Endothelial cell of umbilical vein (primary cell): Measurements from ENCODE around the gene SNAPC2. TPM values are rescaled to one million over a fixed set of nuclear protein-coding genes. Genes with fewer than 3 reads are reported as not detected.

ENCODE experiments used
- BruUV-seq: library from RNA; stranded (reverse); fragments of 400-500 nt; replicated peaks from 2 replicates; lab custom pipeline; 2021; lab: Mats Ljungman, UMichigan
- CTCF ChIA-PET: fragments of 300-600, 350-600 bp; sonication (Branson Sonifier 250); formaldehyde crosslinking; loops from one replicate; lab custom pipeline; 2021; ENCODE audit warnings: antibody characterized with exemption, inconsistent platforms; lab: Charles Lee
- POLR2A ChIA-PET: fragments of 300-600, 350-600 bp; sonication (Branson Sonifier 250); formaldehyde crosslinking; loops from one replicate; lab custom pipeline; 2021; ENCODE audit warnings: antibody characterized with exemption, inconsistent platforms; lab: Charles Lee
- DNase-seq: peaks from one replicate; pipeline ENCODE4 v3.0.0-alpha.2; 2011; ENCODE audit warnings: low read depth, low spot score
- FAIRE-seq: peaks from 2 replicates; lab custom pipeline; 2011; peaks lifted over from hg19 to GRCh38; lab: Jason Lieb, UNC
- H2AFZ ChIP-seq: 2 replicates; pipeline ENCODE4 v1.6.0; 2012; ENCODE audit warnings: low read depth, low read length, control low read depth, inconsistent platforms
- H3K27ac ChIP-seq: 2 replicates; pipeline ENCODE4 v1.5.1; 2011; ENCODE audit warnings: low read depth, mild to moderate bottlenecking, control low read depth, low read length, moderate library complexity; ENCODE audit not compliant: insufficient read depth
- H3K27me3 ChIP-seq, 2 experiments: 2 replicates each; pipeline versions ENCODE4 v1.6.0 to v1.6.1; 2011; ENCODE audit warnings: low read length in 2 of 2, mixed read lengths in 1 of 2; ENCODE audit not compliant: control insufficient read depth in 2 of 2, insufficient read depth in 2 of 2
- H3K36me3 ChIP-seq, 2 experiments: 2 replicates in 1 of 2; 3 replicates in 1 of 2; pipeline ENCODE4 v1.5.1; 2011; ENCODE audit warnings: low read length in 2 of 2, mild to moderate bottlenecking in 1 of 2, moderate library complexity in 1 of 2; ENCODE audit not compliant: control insufficient read depth in 2 of 2, insufficient read depth in 2 of 2; ENCODE audit errors: extremely low read depth in 1 of 2
- H3K4me1 ChIP-seq: 3 replicates; pipeline ENCODE4 v1.5.1; 2011; ENCODE audit warnings: mild to moderate bottlenecking, low read length; ENCODE audit not compliant: control insufficient read depth, insufficient read depth; ENCODE audit errors: extremely low read depth
- H3K4me2 ChIP-seq: 2 replicates; pipeline ENCODE4 v1.6.1; 2011; ENCODE audit warnings: low read length, control low read depth, mixed read lengths; ENCODE audit not compliant: insufficient read depth
- H3K4me3 ChIP-seq, 3 experiments: fragments of 200-600 bp in 1 of 3; sonication (generic), shearing (Covaris generic) in 1 of 3; replicated peaks in 1 of 3; 2 replicates each; pipeline ENCODE4 v1.5.1; 2011 to 2016; ENCODE audit warnings: control low read depth in 3 of 3, low read length in 3 of 3, mild to moderate bottlenecking in 2 of 3, inconsistent platforms in 1 of 3, low read depth in 1 of 3, moderate library complexity in 1 of 3; ENCODE audit not compliant: insufficient read depth in 1 of 3
- H3K79me2 ChIP-seq: 2 replicates; pipeline ENCODE4 v1.6.0; 2012; ENCODE audit warnings: low read length, inconsistent platforms; ENCODE audit not compliant: control insufficient read depth, insufficient read depth
- H3K9ac ChIP-seq: replicated peaks from 2 replicates; pipeline ENCODE3; 2011; ENCODE audit warnings: low read length, control low read depth; ENCODE audit not compliant: insufficient read depth; ENCODE audit errors: extremely low read depth
- H3K9me1 ChIP-seq: replicated peaks from 3 replicates; pipeline ENCODE4 v1.6.0; 2011; ENCODE audit warnings: mild to moderate bottlenecking, low read length; ENCODE audit not compliant: control insufficient read depth, insufficient read depth; ENCODE audit errors: extremely low read depth
- H3K9me3 ChIP-seq: replicated peaks from 2 replicates; pipeline ENCODE4 v1.5.1; 2012; ENCODE audit warnings: low read length, inconsistent platforms; ENCODE audit not compliant: control insufficient read depth, insufficient read depth
- H4K20me1 ChIP-seq: replicated peaks from 2 replicates; pipeline ENCODE3; 2011; ENCODE audit warnings: mild to moderate bottlenecking, low read length; ENCODE audit not compliant: control insufficient read depth, insufficient read depth; ENCODE audit errors: extremely low read depth
- EZH2 ChIP-seq: IDR thresholded peaks from 2 replicates; pipeline ENCODE4 v1.6.1; 2012; ENCODE audit warnings: borderline replicate concordance, low read depth, mild to moderate bottlenecking, moderate library complexity, low read length, inconsistent platforms; ENCODE audit not compliant: severe bottlenecking
- FOS ChIP-seq: IDR thresholded peaks from 2 replicates; pipeline ENCODE4 v1.6.1; 2011; ENCODE audit warnings: mild to moderate bottlenecking, low read length, moderate library complexity, borderline replicate concordance; ENCODE audit not compliant: insufficient read depth
- GATA2 ChIP-seq: IDR thresholded peaks from 2 replicates; pipeline ENCODE4 v1.7.0; 2011; ENCODE audit warnings: low read depth, mild to moderate bottlenecking, moderate library complexity, mixed read lengths, low read length; ENCODE audit not compliant: insufficient read length, insufficient read depth
- JUN ChIP-seq: IDR thresholded peaks from 2 replicates; pipeline ENCODE4 v1.6.1; 2011; ENCODE audit warnings: borderline replicate concordance, low read depth; ENCODE audit not compliant: insufficient read length, insufficient read depth
- MYC ChIP-seq: IDR thresholded peaks from one replicate; pipeline ENCODE4 v1.6.1; 2011; ENCODE audit warnings: mild to moderate bottlenecking, low read depth, low read length
- POLR2A ChIP-seq: IDR thresholded peaks from 2 replicates; pipeline ENCODE4 v1.6.1; 2012; ENCODE audit warnings: low read depth, mild to moderate bottlenecking, control low read depth, low read length
- POLR2AphosphoS5 ChIP-seq: IDR thresholded peaks from 2 replicates; pipeline ENCODE4 v1.6.1; 2012; ENCODE audit warnings: low read depth, mild to moderate bottlenecking, control low read depth, low read length, moderate library complexity; ENCODE audit not compliant: insufficient read depth
- dilution Hi-C: fragments of 300-500 bp; cut with MboI; formaldehyde crosslinking; loops from one replicate; pipeline ENCODE4 v1.15.0; 2019; ENCODE audit warnings: low sequenced_read_pairs; ENCODE audit not compliant: extremely low pct_ligation_motif_present
- intact Hi-C: fragments of 100-400 bp; cut with micrococcal nuclease; formaldehyde crosslinking; loops from one replicate; pipeline ENCODE4 v1.10.0; 2022
- polyA plus RNA-seq, 4 experiments: library from polyadenylated mRNA; depleted of rRNA in 3 of 4; stranded (reverse) in 3 of 4; unstranded in 1 of 4; fragments of >200 nt; gene quantifications; 2 replicates each; pipeline versions ENCODE4 v1.2.1 to v1.2.3, GENCODE V29; 2011 to 2012; ENCODE audit warnings: missing spikeins in 1 of 4
- total RNA-seq: library from RNA; stranded (reverse); gene quantifications from 2 replicates; pipeline ENCODE4 v1.2.3, GENCODE V29; 2021
- TF ChIP-seq, protein P1 (sequence below), 2 donors: IDR thresholded peaks; 1 replicate in 1 of 2; 2 replicates in 1 of 2; pipeline ENCODE4 v1.5.1; 2011; ENCODE audit warnings: low read length in 2 of 2, mild to moderate bottlenecking in 2 of 2, moderate library complexity in 2 of 2, control low read depth in 1 of 2, inconsistent platforms in 1 of 2, low read depth in 1 of 2; ENCODE audit not compliant: insufficient read depth in 1 of 2; ENCODE audit errors: extremely low read depth in 1 of 2

SNAPC2 gene
- total and polyA plus RNA-seq, 2 donors (not counting 3 experiments of a cell fraction or from before 2014, with no cell fraction given), result 23.7 to 25.8 TPM

DNA sequence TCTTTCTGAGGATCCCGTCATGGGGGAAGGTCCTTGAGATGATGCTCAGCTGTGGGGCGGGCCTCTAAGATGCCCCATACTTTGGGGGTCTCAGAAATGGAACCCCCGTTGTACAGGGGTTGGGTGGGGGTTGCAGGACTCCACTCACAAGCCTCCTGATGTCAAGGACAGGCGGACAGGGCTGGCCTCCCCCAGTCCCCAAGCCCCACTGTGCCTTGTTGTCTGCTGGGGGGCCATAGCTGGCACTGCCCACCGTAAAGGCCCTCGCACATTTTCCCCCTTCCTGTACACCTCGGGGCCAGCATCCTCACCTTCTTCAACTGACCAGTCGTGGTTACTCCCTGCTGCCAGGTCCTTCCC is 2.7 kb downstream of the SNAPC2 start:
- Histone ChIP-seq H3K36me3 (peaks cover 0 to 5% of the 10 kb centered on the region in 2 experiments), H4K20me1 (no peaks in the 10 kb centered on the region), H3K9me1 (no peaks in the 10 kb centered on the region), H3K9me3 (no peaks in the 10 kb centered on the region), H3K4me2 (no peak overlapping the region), H3K79me2 (no peaks in the 10 kb centered on the region), H3K27me3 (peaks cover 4 to 9% of the 10 kb centered on the region in 2 experiments), H3K27ac (no peak overlapping the region), H3K4me1 (peaks cover 20% of the 10 kb centered on the region), H2AFZ (no peak overlapping the region), H3K9ac (no peak overlapping the region), H3K4me3 (no peak overlapping the region)
- DNase-seq (no peak), FAIRE-seq (no peak)
- CTCF ChIA-PET, result interaction anchor here (5.1 kb wide), 1 partner anchor 21 kb away, joined by 34 read pairs; the partner anchor contains the start of gene TIMM44
- BruUV-seq, result no TSS peak
- TF ChIP-seq, protein P1, sequence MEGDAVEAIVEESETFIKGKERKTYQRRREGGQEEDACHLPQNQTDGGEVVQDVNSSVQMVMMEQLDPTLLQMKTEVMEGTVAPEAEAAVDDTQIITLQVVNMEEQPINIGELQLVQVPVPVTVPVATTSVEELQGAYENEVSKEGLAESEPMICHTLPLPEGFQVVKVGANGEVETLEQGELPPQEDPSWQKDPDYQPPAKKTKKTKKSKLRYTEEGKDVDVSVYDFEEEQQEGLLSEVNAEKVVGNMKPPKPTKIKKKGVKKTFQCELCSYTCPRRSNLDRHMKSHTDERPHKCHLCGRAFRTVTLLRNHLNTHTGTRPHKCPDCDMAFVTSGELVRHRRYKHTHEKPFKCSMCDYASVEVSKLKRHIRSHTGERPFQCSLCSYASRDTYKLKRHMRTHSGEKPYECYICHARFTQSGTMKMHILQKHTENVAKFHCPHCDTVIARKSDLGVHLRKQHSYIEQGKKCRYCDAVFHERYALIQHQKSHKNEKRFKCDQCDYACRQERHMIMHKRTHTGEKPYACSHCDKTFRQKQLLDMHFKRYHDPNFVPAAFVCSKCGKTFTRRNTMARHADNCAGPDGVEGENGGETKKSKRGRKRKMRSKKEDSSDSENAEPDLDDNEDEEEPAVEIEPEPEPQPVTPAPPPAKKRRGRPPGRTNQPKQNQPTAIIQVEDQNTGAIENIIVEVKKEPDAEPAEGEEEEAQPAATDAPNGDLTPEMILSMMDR (IDR thresholded peaks at IDR 0.05; ENCODE audit: extremely low read depth in 1 of 2, insufficient read depth in 1 of 2, low read depth in 1 of 2, low read length in 2 of 2), result no peak
- TF ChIP-seq GATA2 (no peak), JUN (no peak), EZH2 (no peak), FOS (no peak), MYC (no peak), POLR2A (no peak), POLR2AphosphoS5 (no peak)
- dilution Hi-C loops, result no loop called here
- intact Hi-C loops, result loop anchor here (5.0 kb wide), 1 partner anchor 241 kb away; the partner anchor contains the start of gene TRAPPC5
- POLR2A ChIA-PET, result no interaction called here
